NCI-H2107 treated with DMSO at 0.1 percent for 48 hours (cell line): ENCODE measurements around the gene IFI30.
"Not testable (repeated sequence)": the region's sequence is repeated elsewhere in the genome, so short reads cannot be mapped to it uniquely, and the experiment has no call there.

Experiments
- DNase-seq: peaks from one replicate; lab custom pipeline; 2025; ENCODE audit not compliant: unreplicated experiment; lab: John Stamatoyannopoulos, UW

IFI30 gene

DNA sequence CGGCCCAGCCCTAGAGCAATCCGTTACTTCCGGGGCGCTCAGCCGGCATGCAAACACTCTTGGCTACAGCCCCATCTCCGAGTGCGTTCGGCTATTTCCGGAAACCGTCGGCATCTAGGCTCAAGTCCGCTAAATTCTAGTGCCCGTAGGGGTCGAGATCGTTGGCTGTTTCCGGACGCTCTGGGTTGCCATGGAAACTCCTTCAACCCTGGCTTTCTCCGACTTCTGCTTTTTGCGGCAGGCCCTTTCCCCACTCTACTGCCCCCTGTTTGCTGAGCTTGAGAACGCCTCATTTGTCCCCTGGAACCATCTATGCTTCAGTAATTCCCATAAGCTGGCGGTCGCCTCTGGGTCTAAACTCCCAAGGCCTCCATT, 21.2 kb upstream of the IFI30 start:
- DNase-seq: peak; percentile 91

DNA sequence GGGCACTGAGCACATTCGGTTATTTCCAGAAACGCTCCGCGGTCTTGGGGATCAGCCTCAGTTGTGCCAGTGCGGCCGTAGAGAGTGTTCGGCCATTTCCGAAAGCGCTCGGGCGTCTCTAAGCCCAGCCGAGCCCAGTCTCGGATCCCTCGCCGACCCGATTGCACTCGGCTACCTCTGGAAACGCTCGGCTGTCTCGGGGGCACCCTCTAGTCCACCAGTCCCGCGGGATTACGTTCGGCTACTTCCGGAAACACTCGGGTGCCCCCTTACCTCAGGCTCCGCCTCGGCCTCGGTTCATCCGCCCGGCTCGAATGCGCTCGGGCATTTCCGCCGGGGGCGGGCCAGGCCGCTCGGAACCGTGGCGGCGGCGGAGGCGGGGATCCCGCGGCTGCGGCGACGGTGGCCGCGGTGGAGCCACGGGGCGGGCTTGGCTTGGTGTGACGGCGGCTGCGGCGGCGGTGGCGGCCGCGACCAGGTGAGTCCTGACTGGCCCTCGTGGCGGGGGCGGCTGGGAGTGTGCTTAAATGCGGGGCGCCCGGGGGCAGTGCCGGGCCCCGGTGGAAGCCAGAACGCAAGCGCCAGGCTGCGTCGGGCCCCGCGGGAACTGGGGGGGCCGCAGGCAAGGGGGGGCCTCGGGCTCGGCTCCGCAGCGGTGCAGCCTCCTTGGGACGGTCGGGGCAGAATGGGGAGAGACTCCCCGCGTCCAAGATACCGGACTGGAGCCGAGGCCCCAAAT, 20.6 kb upstream of the IFI30 start, which contains the start of gene PIK3R2:
Gene PIK3R2, plus strand, starts transcription at position 347 of the 739 bp plus-strand sequence. CDS start 2,717 bp downstream, outside the sequence.
- peak; percentile 96 for DNase-seq

DNA sequence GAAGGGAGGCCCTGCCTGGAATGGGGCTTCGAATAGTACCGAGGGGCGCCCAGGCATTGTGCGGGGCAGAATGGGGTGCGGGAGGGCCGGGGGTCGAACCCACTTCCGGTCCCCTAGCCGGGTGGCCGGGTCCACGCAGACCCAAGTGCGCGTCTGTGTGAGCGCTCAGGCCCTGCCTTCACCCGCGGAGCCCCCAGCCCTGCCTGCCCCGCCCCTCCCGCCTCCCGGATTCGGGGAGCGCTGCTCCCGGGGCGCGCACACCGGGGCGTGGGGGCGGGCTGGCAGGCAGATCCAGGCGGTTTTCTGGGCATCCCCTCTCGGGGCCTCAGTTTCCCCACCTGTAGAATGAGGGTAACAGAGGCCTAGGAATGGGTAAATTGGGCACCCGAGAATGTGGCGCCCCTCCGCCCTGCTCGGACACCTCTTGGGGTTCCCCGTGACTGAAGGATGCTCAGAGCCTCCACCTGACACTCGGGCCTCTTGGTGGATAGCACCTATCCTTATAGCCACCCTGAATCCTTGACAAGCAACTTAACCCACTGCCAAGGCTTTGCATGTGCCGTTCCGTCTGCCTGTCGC, 20.0 kb upstream of the IFI30 start:
- no peak for DNase-seq

DNA sequence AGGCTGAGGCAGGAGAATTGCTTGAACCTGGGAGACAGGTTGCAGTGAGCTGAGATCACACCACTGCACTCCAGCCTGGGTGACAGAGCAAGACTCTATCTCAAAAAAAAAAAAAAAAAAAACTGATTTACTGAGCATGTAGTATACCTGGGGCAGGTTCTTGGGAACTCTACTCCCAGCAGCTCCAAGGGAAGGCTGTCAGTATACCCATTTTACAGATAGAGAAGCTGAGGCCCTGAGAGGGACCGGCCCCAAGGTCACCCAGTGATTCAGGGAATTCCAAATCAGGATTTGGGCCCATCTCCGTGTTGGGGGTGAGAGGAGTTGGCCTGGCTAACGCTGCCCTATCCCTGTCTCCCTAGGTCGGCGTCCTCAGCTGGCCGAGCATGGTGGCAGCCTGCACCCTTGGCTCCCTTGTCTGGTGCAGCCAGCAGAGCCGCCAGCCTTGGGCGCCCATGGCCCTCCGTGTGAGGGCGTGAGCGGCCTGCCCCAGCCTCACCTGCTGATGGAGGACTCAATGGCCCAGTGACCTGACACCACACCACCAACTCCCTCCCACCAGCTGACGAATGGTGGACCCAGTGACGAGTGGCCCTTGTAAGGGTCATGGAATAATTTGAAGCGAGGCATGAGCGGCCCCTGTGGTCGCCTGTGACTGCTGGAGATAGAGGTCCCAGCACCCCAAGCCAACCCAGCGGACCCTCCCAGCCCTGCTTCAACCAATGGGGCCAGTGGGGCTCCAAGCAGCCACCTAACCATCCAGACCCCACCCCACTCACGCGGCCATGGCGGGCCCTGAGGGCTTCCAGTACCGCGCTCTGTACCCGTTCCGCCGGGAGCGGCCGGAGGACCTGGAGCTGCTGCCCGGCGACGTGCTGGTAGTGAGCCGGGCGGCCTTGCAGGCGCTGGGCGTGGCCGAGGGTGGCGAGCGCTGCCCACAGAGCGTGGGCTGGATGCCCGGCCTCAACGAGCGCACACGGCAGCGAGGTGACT, 18.2 kb upstream of the IFI30 start:
- DNase-seq: no peak

DNA sequence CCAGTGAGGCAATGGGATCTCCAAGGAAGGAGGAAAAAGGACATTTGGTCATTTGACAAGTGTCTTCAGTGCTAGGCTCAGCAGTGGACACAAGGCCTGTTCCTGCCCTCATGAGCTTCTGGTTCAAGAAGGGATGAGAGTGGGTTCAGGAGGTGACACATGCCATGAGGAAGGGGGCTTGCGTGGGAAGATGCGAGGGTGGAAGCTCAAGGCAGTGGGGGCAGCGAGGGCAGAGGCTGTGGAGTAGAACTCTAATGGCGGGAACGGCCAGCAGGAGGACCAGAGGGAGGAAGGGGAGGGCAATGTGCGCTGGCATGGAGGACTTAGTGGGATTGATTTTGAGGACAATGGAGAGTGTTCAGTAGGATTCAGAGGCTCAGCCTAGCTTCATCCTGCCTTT, 17.3 kb upstream of the IFI30 start:
- DNase-seq: no peak

DNA sequence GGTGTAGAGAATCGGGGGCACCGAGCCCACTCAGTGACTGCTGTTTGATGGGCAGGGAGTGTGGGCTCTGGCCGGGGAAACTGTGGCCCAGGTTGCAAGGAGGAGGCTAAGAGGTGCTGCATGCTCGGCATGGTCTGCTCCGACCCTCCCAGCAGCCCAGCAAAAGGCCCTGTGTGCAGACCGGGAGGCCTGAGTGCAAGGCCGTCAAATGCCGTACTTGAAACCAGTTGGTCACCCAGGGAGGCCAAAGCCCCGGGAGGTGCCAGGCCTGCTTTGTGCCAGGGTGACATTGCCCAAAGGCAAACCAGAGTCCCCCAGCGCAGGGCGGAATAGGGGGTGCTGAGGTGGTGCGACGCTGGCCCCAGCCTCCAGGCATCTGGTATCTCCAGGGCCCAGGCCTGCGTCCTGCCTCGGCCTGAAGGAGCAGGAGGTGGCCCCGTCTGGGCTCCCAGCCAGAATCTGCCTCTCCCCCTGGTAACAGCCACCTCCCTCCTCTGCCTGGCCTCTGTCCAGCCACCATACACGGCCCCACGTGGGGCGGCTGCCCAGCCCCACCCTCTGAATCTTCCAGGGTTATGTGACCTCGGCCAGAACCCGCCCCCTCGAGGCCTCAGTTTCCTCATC, 16.7 kb upstream of the IFI30 start:
- peak; percentile 61 for DNase-seq

DNA sequence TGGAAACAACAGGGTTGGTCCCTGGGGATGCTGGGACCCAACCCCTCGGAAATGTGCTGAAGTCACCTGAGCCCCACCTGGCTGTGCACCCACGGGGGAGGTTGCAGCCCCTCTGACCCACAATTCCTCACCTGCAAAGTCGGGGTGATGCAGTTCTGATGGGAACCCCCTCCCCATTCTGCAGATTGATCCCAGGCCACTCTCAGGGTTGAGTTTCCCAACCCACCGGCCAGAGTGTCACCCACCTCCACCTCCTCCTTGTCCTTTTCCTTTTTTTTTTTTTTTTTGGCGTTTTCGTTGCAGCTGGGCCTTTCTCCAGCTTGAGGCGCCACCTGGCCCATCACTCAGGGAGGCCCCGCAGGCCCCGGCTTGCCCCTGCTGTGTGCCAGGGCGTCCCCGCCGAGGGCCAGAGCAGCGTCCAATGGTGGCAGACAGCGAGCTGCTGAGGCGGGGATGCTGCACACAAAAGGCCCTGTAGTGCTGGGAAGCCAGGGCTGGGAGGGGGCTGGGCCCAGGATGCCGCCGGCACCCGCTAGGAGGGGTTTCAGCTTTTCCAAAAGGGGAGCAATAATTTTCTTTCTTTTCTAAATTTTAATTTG, 16.0 kb upstream of the IFI30 start:
- DNase-seq: peak; percentile 77

DNA sequence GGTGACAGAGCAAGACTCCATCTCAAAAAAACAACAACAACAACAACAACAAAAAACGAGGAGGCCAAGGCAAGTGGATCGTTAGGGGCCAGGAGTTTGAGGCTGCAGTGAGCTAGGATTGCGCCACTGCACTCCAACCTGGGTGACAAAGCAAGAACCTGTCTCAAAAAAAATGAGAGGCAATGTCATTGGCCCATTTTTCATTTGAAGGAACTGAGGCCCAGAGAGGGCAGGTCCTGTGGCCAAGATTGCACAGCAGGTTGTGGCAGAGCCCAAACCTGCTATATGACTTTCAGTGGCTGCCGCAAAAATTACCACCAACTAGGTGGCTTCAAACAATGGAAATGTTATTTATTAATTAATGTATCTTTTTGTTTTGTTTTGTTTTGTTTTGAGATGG, 15.1 kb upstream of the IFI30 start:
- DNase-seq: no peak

DNA sequence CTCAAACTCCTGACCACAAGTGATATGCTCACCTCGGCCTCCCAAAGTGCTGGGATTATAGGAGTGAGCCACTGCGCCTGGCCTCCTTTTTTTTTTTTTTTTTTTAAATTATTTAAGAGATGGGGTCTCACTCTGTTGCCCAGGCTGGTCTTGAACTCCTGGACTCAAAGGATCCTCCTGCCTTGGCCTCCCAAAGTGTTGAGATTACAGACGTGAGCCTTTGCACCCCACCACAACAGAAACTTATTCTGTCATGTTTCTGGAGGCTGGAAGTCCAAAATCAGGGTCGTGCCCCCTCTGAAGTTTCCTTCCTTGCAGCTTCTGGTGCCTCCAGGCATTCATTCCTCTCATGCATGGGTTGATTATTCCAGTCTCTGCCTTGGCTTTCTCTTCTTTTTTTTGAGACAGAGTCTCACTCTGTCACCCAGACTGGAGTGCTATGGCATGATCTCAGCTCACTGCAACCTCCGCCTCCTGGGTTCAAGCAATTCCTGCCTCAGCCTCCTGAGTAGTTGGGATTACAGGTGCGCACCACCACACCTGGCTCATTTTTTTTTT, 14.5 kb upstream of the IFI30 start:
- not testable (repeated sequence) for DNase-seq

DNA sequence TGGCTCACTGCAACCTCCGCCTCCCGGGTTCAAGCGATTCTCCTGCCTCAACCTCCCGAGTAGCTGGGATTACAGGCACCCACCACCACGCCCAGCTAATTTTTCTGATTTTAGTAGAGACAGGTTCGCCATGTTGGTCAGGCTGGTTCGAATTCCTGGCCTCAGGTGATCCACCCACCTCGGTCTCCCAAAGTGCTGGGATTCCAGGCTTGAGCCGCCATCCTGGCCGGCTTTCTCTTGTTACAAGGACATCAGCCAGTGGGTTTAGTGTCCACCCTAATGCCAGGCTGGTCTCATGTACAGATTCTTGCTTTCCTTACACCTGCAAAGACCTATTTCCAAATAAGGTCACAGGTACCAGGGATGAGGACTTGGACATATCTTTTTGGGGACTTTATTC, 13.8 kb upstream of the IFI30 start:
- no peak for DNase-seq

DNA sequence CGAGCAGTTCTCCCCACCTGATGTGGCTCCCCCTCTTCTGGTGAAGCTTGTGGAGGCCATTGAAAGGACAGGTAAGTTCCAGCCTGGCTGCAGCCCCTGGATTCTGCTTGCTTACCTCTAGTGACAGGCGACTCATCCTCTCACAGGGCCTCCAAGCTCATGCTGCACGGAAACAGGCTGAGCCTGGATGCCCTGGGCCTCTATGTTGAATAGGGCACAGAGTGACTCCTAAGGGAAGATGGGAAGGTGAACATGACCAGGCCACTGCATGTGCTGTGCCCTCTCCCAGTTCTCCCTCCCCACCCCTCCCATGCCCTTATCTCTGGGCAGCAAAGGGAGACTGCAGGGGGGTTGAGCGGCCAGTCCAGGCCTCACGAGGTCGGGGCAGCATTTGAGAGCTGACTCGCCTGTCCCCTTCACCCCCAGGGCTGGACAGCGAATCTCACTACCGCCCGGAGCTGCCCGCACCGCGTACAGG, 13.1 kb upstream of the IFI30 start:
- DNase-seq: no peak

DNA sequence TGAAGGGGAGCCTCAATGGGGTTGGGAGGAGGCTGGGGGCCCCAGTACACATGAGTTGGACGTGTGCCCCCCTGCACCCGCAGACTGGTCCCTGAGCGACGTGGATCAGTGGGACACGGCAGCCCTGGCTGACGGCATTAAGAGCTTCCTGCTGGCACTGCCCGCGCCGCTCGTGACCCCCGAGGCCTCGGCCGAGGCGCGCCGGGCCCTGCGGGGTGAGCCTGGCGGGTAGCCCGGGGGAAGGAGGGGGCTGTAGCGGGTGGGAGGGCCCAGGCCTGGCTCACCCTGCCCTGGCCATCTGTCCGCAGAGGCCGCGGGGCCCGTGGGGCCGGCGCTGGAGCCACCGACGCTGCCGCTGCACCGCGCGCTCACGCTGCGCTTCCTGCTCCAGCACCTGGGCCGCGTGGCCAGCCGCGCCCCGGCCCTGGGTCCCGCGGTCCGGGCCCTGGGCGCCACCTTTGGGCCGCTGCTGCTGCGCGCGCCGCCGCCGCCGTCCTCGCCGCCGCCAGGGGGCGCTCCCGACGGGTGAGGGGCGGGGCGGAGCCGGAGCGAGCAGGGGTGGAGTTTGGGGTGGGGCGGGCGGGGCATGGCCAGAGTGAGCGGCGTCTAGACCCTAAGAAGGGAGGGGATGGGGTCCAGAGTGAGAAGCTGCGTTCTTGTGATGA, 12.5 kb upstream of the IFI30 start:
- DNase-seq: peak; percentile 9

DNA sequence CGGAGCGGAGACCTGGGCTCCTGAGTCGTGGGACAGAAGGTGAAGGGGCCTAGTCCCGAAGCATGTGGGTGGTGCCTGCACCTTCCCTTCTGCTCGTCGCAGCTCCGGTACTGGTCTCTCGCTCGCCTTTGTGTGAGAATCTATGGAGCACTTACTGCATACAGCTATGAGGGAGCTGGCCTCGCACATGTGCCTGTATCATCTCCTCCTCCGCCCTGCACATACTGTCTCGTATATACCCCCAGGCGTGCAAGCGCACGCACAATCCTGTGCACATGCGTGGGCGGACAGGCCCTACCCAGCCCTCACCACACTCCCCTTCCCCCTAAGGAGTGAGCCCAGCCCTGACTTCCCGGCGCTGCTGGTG, 12.0 kb upstream of the IFI30 start:
- DNase-seq: no peak

DNA sequence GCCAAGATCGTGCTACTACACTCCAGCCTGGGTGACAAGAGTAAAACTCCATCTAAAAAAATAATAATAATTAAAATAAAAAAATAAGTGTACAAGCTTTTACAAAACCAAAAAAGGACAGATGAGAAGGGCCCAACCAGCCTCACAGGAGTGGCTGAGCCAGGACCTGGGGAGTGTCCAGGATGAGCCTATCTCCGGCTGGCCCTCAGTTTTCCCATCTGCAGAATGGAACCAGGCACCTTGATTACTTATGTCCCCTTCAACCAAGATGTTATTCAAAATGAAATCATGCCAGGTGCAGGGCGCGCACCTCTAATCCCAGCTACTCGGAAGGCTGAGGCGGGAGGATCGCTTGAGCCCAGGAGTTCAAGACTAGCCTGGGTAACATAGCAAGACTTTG, 9.5 kb upstream of the IFI30 start:
- DNase-seq: no peak

DNA sequence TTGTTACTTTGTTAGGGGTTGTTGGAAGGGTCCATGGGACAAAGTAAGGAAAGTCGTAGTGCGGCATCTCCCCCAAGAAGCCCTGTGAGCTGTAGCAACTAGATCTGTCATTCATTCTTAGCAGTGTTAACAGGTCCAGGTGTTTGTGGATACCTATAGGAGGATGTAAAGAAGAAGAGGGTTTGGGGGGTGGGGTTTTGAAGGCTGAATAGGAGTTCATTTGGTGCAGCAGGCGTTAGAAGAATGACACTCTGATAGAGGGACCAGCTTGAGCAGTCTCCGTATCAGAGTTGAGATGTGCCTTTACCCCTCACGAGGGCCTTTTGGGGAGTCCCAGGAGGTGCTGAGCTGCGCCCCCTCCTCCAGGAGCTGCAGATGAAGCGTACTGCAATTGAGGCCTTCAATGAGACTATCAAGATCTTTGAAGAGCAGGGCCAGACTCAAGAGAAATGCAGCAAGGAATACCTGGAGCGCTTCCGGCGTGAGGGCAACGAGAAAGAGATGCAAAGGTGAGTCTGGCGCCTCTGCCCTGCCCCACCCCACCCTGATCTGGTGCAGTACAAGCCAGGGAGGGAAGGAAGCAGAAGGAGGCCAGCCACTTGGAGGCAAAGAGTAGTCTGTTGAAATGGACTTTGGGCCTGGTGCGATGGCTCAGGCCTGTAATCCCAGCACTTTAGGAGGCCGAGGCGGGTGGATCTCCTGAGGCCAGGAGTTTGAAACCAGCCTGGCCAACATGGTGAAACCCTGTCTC, 7.6 kb upstream of the IFI30 start:
- DNase-seq: no peak

DNA sequence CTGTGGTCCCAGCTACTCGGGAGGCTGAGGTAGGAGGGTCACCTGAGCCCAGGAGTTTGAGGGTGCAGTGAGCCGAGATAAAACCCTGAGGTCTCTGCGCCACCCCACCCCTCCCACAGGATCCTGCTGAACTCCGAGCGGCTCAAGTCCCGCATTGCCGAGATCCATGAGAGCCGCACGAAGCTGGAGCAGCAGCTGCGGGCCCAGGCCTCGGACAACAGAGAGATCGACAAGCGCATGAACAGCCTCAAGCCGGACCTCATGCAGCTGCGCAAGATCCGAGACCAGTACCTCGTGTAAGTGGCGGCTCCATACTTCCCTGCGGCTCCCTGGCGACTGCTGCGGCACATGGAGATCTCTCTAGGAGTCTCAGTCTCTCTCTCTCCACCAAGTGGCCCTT, 6.6 kb upstream of the IFI30 start:
- DNase-seq: no peak

DNA sequence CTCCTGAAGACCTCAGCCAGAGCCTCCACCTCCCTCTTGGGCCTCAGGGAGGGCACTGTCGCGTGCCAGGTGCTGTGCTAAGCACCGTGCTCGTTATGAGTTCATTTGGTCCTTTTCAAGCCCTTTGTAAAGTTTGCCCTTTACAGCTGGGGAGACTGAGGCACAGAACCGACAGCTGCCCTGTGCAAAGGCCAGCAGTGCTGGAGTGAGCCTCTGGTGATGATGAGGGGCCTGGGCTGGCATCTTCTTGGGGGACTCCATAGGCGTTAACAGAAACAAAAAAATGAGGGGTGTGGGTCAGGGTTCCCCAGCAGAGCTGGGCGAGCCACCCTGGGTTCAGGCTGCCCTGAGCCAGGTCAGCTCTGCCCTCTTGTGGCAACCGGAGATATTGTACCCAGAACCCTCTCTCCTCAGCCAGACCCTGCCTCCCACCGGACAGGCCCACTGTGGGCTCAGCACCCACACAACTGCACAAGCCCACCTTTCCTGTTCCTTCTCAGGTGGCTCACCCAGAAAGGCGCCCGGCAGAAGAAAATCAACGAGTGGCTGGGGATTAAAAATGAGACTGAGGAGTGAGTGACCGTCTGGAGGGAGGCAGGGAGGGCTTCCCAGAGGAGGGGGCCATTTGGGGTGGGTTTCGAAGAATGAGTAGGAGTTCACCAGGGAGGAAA, 5.5 kb upstream of the IFI30 start:
- no peak for DNase-seq

DNA sequence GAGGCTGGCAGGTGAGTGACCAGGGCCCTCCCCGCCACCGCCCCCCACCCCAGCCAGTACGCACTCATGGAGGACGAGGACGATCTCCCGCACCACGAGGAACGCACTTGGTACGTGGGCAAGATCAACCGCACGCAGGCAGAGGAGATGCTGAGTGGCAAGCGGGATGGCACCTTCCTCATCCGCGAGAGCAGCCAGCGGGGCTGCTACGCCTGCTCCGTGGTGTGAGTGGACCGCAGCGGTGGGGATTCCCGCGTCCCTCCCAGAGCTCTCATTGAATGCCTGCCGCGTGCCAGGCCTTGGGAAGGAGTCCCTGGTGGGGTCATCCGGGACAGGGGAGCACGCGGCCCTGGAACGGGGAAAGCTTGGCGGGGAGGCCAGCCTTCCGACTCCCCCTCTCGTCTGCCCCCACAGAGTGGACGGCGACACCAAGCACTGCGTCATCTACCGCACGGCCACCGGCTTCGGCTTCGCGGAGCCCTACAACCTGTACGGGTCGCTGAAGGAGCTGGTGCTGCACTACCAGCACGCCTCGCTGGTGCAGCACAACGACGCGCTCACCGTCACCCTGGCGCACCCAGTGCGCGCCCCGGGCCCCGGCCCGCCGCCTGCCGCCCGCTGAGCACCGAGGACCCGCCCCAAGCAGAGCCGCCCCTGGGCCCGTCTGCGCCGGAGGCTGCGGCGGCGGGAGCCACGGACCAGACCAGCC, 4.8 kb upstream of the IFI30 start:
- DNase-seq: no peak
